HL-60 (cell line): ENCODE measurements around the gene GIMAP7.

Experiments used
- DNase-seq, 2 experiments: peaks; one replicate each; pipeline ENCODE4 v3.0.0-alpha.2; 2010 to 2020; ENCODE audit warnings: low read depth in 1 of 2, low spot score in 1 of 2
- H3K27ac ChIP-seq: fragments of 250-450 bp; sonication (Bioruptor Pico); replicated peaks from 2 replicates; pipeline ENCODE4 v1.5.1; 2020; ENCODE audit warnings: mild to moderate bottlenecking, moderate library complexity
- H3K27me3 ChIP-seq: fragments of 250-450 bp; sonication (Bioruptor Pico); 2 replicates; pipeline ENCODE4 v1.5.1; 2021; ENCODE audit warnings: mild to moderate bottlenecking, moderate library complexity; ENCODE audit not compliant: insufficient read depth, poor library complexity, severe bottlenecking
- H3K4me3 ChIP-seq: replicated peaks from 2 replicates; pipeline ENCODE4 v1.5.1; 2011; ENCODE audit warnings: mild to moderate bottlenecking, control low read depth, low read length; ENCODE audit not compliant: insufficient read depth
- GABPA ChIP-seq: IDR thresholded peaks from 2 replicates; pipeline ENCODE4 v1.6.1; 2012; ENCODE audit warnings: low read depth
- POLR2AphosphoS5 ChIP-seq: IDR thresholded peaks from 2 replicates; pipeline ENCODE4 v1.6.1; 2012; ENCODE audit warnings: low read depth
- REST ChIP-seq: IDR thresholded peaks from 2 replicates; pipeline ENCODE4 v1.6.1; 2012; ENCODE audit warnings: low read depth; ENCODE audit not compliant: insufficient replicate concordance
- SPI1 ChIP-seq: IDR thresholded peaks from 2 replicates; pipeline ENCODE4 v1.6.1; 2012; ENCODE audit warnings: low read depth, mild to moderate bottlenecking, borderline replicate concordance
- TF ChIP-seq, protein P1 (sequence below): IDR thresholded peaks from one replicate; pipeline ENCODE4 v1.5.1; 2011; ENCODE audit warnings: low read length, control low read depth, inconsistent platforms; ENCODE audit not compliant: insufficient read depth

GIMAP7 gene

GRCh38 chr7:150564566-150564965, 49.9 kb downstream of the GIMAP7 start:
- Histone ChIP-seq H3K4me3 (no peak overlapping the region), H3K27me3 (no peaks in the 10 kb centered on the region), H3K27ac (no peak overlapping the region)
- no peak for TF ChIP-seq POLR2AphosphoS5
- TF ChIP-seq GABPA: no peak
- TF ChIP-seq SPI1: no peak
- no peak for TF ChIP-seq REST
- TF ChIP-seq, protein P1, sequence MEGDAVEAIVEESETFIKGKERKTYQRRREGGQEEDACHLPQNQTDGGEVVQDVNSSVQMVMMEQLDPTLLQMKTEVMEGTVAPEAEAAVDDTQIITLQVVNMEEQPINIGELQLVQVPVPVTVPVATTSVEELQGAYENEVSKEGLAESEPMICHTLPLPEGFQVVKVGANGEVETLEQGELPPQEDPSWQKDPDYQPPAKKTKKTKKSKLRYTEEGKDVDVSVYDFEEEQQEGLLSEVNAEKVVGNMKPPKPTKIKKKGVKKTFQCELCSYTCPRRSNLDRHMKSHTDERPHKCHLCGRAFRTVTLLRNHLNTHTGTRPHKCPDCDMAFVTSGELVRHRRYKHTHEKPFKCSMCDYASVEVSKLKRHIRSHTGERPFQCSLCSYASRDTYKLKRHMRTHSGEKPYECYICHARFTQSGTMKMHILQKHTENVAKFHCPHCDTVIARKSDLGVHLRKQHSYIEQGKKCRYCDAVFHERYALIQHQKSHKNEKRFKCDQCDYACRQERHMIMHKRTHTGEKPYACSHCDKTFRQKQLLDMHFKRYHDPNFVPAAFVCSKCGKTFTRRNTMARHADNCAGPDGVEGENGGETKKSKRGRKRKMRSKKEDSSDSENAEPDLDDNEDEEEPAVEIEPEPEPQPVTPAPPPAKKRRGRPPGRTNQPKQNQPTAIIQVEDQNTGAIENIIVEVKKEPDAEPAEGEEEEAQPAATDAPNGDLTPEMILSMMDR: no peak
- DNase-seq: no peak

DNA sequence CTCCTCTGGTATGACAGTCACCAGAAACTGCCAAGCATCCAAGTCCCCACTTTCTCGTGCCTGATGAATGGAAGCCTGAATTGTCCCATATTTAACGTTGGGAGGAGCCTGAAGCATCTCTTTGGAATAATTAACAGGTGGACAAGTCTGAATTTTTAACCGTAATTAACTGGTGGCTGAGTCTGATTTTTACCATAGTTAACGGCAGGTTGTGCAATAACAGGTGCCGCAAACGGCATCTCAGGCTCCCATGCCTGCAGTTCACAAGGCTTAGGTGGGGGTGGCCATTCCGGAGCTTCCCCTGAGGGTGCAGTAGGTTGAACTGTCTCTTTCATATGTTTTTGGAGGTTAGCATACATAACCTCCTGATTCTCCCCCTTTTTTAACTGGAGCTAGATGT, 50.6 kb downstream of the GIMAP7 start:
- no peak for TF ChIP-seq POLR2AphosphoS5
- TF ChIP-seq, protein P1: no peak
- no peak for TF ChIP-seq REST
- TF ChIP-seq GABPA: no peak
- no peak for TF ChIP-seq SPI1
- H3K27me3 ChIP-seq: no peaks in the 10 kb centered on the region
- DNase-seq: no peak
- H3K27ac ChIP-seq: no peak overlapping the region
- no peak overlapping the region for H3K4me3 ChIP-seq

GRCh38 chr7:150566123-150566522, 51.5 kb downstream of the GIMAP7 start:
- Histone ChIP-seq H3K27ac (no peak overlapping the region), H3K27me3 (no peaks in the 10 kb centered on the region), H3K4me3 (no peak overlapping the region)
- TF ChIP-seq POLR2AphosphoS5 (no peak), SPI1 (no peak), GABPA (no peak), REST (no peak)
- TF ChIP-seq, protein P1: no peak
- DNase-seq: no peak
